Breast epithelium (tissue), 4 donors: ENCODE data around the gene GPR55. TPM values are rescaled to one million over a fixed set of nuclear protein-coding genes. Genes with fewer than 3 reads are reported as not detected.
A peak's percentile ranks its signal among the peaks of the same experiment; 100 is the strongest.

ENCODE experiments used
- DNase-seq, 2 donors: peaks; one replicate each; pipeline ENCODE4 v3.0.0-alpha.2; 2019; ENCODE audit warnings: low spot score in 2 of 2
- H3K27ac ChIP-seq, 2 donors: fragments of 200-600 bp; sonication (generic) in 1 of 2; one replicate each; pipeline ENCODE4 v1.5.1; 2016 to 2019; ENCODE audit warnings: mild to moderate bottlenecking in 1 of 2
- H3K27me3 ChIP-seq, 2 donors: fragments of 200-600 bp; sonication (generic) in 1 of 2; one replicate each; pipeline versions ENCODE4 v1.5.1 to v1.6.0; 2017 to 2019; ENCODE audit warnings: control low read depth in 1 of 2, mild to moderate bottlenecking in 1 of 2
- H3K36me3 ChIP-seq: fragments of 200-600 bp; one replicate; pipeline ENCODE4 v1.5.1; 2019
- H3K4me1 ChIP-seq, 2 donors: fragments of 200-600 bp; sonication (generic); one replicate each; pipeline ENCODE4 v1.5.1; 2016 to 2019; ENCODE audit warnings: control low read depth in 1 of 2
- H3K4me3 ChIP-seq, 3 donors: fragments of 200-600 bp; sonication (generic); 1 replicate in 2 of 3; 2 replicates in 1 of 3; pipeline ENCODE4 v1.5.1; 2016 to 2019; ENCODE audit warnings: mild to moderate bottlenecking in 3 of 3, moderate library complexity in 2 of 3
- H3K9me3 ChIP-seq, 2 donors: fragments of 200-600 bp; sonication (generic) in 1 of 2; one replicate each; pipeline ENCODE4 v1.5.1; 2016 to 2019; ENCODE audit warnings: control low read depth in 1 of 2
- CTCF ChIP-seq, 3 donors: fragments of 450-650 bp; IDR thresholded peaks; one replicate each; pipeline ENCODE4 v1.5.1; 2016 to 2017; ENCODE audit warnings: antibody characterized with exemption in 3 of 3, mild to moderate bottlenecking in 3 of 3, moderate library complexity in 3 of 3
- POLR2A ChIP-seq: fragments of 450-650 bp; IDR thresholded peaks from one replicate; pipeline ENCODE4 v1.6.1; 2016; ENCODE audit warnings: antibody characterized with exemption, mild to moderate bottlenecking, moderate library complexity
- POLR2AphosphoS5 ChIP-seq, 3 donors: sonication (generic); formaldehyde crosslinking; IDR thresholded peaks; one replicate each; pipeline ENCODE4 v1.6.1; 2017; ENCODE audit warnings: antibody characterized with exemption in 3 of 3
- intact Hi-C: fragments of 100-400 bp; cut with DNase I; formaldehyde crosslinking; loops from one replicate; pipeline ENCODE4 v1.15.1; 2023; ENCODE audit warnings: low total_unique reads
- total RNA-seq, 3 donors: library from RNA; depleted of rRNA; stranded (reverse); fragments of >200 nt; gene quantifications; one replicate each; pipeline ENCODE4 v1.1.0, GENCODE V29; 2016

Gene GPR55
- total RNA-seq, 3 donors from 2014 or later: 0.16 to 0.44 TPM; not detected in 1

- intact Hi-C loops: no loop called here
- peak in 1 of 2 donors; percentile 2 for DNase-seq
- Histone ChIP-seq H3K27ac (no peak overlapping the region), H3K9me3 (no peaks in the 10 kb centered on the region), H3K4me3 (no peak overlapping the region), H3K4me1 (peaks cover 0 to 3% of the 10 kb centered on the region in 2 donors), H3K27me3 (no peaks in the 10 kb centered on the region), H3K36me3 (no peaks in the 10 kb centered on the region)
- TF ChIP-seq POLR2A: no peak
- TF ChIP-seq CTCF (IDR thresholded peaks at IDR 0.05): no peak
- TF ChIP-seq POLR2AphosphoS5 (IDR thresholded peaks at IDR 0.05): no peak
Observed at GRCh38 chr2:230870544-230871360, 54.3 kb downstream of the GPR55 start.

GRCh38 chr2:230869914-230870543 lies 55.0 kb downstream of the GPR55 start:
- Histone ChIP-seq H3K9me3 (no peaks in the 10 kb centered on the region), H3K4me1 (peaks cover 0 to 3% of the 10 kb centered on the region in 2 donors), H3K36me3 (no peaks in the 10 kb centered on the region), H3K27ac (no peak overlapping the region), H3K4me3 (no peak overlapping the region), H3K27me3 (no peaks in the 10 kb centered on the region)
- DNase-seq: no peak
- intact Hi-C loops: no loop called here
- TF ChIP-seq CTCF (IDR thresholded peaks at IDR 0.05): no peak
- no peak for TF ChIP-seq POLR2AphosphoS5 (IDR thresholded peaks at IDR 0.05)
- no peak for TF ChIP-seq POLR2A

GRCh38 chr2:230868947-230869913 lies 55.8 kb downstream of the GPR55 start:
- no peaks in the 10 kb centered on the region for H3K9me3 ChIP-seq
- TF ChIP-seq CTCF (IDR thresholded peaks at IDR 0.05): no peak
- no peak for TF ChIP-seq POLR2AphosphoS5 (IDR thresholded peaks at IDR 0.05)
- TF ChIP-seq POLR2A: no peak
- H3K27ac ChIP-seq: no peak overlapping the region
- intact Hi-C loops: no loop called here
- H3K4me1 ChIP-seq: peaks cover 0 to 3% of the 10 kb centered on the region in 2 donors
- no peak overlapping the region for H3K4me3 ChIP-seq
- H3K36me3 ChIP-seq: no peaks in the 10 kb centered on the region
- DNase-seq: no peak
- H3K27me3 ChIP-seq: no peaks in the 10 kb centered on the region

- intact Hi-C loops: no loop called here
- Histone ChIP-seq H3K36me3 (no peaks in the 10 kb centered on the region), H3K27ac (no peak overlapping the region), H3K4me3 (no peak overlapping the region), H3K9me3 (no peaks in the 10 kb centered on the region), H3K27me3 (no peaks in the 10 kb centered on the region), H3K4me1 (peaks cover 0 to 3% of the 10 kb centered on the region in 2 donors)
- no peak for DNase-seq
- TF ChIP-seq POLR2A (no peak), POLR2AphosphoS5 (IDR thresholded peaks at IDR 0.05) (no peak), CTCF (IDR thresholded peaks at IDR 0.05) (no peak)
Observed at GRCh38 chr2:230868161-230868946, 56.7 kb downstream of the GPR55 start.
